Vagina (tissue), 2 donors: ENCODE results near the gene CCDC88C. TPM values are rescaled to one million over a fixed set of nuclear protein-coding genes. Genes with fewer than 3 reads are reported as not detected.

ENCODE experiments used
- DNase-seq, 2 donors: peaks; one replicate each; pipeline ENCODE4 v3.0.0-alpha.2; 2017; ENCODE audit errors: extremely low spot score in 2 of 2
- H3K27ac ChIP-seq: fragments of 200-600 bp; sonication (generic); one replicate; pipeline ENCODE4 v1.5.1; 2019
- H3K27me3 ChIP-seq: fragments of 200-600 bp; sonication (generic); one replicate; pipeline ENCODE4 v1.5.1; 2019
- H3K36me3 ChIP-seq, 2 donors: fragments of 200-600 bp; sonication (generic); one replicate each; pipeline ENCODE4 v1.5.1; 2017 to 2019
- H3K4me1 ChIP-seq: fragments of 200-600 bp; sonication (generic); one replicate; pipeline ENCODE4 v1.5.1; 2019
- H3K4me3 ChIP-seq, 2 donors: fragments of 200-600 bp; sonication (generic); 1 replicate in 1 of 2; 2 replicates in 1 of 2; pipeline ENCODE4 v1.5.1; 2016 to 2019
- H3K9me3 ChIP-seq: fragments of 200-600 bp; sonication (generic); one replicate; pipeline ENCODE4 v1.5.1; 2019
- POLR2A ChIP-seq, 2 donors: fragments of 450-650 bp; IDR thresholded peaks; one replicate each; pipeline ENCODE4 v1.6.1; 2017; ENCODE audit warnings: antibody characterized with exemption in 2 of 2, mild to moderate bottlenecking in 2 of 2, moderate library complexity in 2 of 2
- POLR2AphosphoS5 ChIP-seq, 2 donors: sonication (generic); formaldehyde crosslinking; IDR thresholded peaks; one replicate each; pipeline ENCODE4 v1.9.0; 2017; ENCODE audit warnings: antibody characterized with exemption in 2 of 2, mild to moderate bottlenecking in 2 of 2, low read depth in 1 of 2; ENCODE audit not compliant: insufficient read depth in 1 of 2
- intact Hi-C: fragments of 100-400 bp; cut with DNase I; formaldehyde crosslinking; loops from one replicate; pipeline ENCODE4 v1.15.1; 2023
- total RNA-seq: library from RNA; depleted of rRNA; stranded (reverse); fragments of >200 nt; gene quantifications from one replicate; pipeline ENCODE4 v1.2.3, GENCODE V29; 2016
- TF ChIP-seq, protein P1 (sequence below), 3 experiments: fragments of 450-650 bp in 2 of 3; fragments of 200-600 bp in 1 of 3; sonication (generic) in 1 of 3; IDR thresholded peaks; one replicate each; pipeline ENCODE4 v1.5.1; 2017 to 2019; ENCODE audit warnings: antibody characterized with exemption in 3 of 3, mild to moderate bottlenecking in 2 of 3, moderate library complexity in 2 of 3

Gene CCDC88C
- total RNA-seq, 1 donor from 2014 or later: 42.2 TPM

DNA sequence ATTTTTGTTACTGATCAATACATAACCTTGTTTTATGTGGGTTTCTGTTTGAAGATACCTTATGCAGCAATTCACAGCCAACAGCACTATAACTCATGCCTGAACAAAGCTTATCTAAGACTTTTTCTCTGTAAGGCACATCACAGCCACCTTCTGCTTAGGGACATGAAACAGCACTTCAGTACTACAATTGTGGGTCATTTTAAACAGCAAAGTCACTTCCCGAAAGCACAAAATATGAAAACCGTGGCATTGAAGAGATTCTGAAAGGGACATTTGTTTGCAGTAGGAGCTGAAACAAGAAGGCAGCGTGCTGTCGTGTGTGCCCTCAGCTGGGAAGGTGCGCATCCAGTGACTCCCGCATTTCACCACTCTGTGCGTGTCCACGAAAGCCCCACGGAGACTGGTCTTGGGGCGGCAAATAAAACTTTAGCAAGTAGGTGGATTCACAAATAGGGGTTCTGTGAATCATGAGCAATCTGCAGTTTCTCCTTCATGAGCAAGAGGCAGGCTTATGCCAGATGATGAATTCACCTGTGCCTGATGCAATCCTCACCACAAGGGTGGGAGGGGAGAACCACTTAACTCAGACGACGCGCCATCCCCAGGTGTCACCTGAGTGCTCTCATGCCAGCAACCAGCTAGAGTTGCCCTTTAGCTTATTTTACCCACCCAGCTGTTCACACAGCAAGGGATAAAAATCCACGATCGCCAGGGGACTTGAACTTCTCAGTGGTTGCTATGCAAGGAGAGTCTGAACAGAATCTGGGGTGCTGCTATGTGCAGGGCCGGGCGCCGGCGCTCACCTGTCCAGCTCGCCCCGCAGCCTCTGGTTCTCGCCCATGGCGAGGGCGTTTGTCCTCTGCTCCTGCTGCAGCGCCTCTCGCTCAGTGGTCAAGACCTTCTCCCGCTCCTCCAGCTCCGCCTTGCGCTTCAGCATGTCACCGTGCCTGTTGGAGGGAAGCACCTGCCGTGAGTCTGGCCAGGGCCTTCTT lies 118.2 kb downstream of the CCDC88C start:
- Histone ChIP-seq H3K4me1 (peaks cover 6% of the 10 kb centered on the region), H3K36me3 (peaks cover 0 to 6% of the 10 kb centered on the region in 2 donors), H3K9me3 (no peaks in the 10 kb centered on the region), H3K27ac (no peak overlapping the region), H3K4me3 (no peak overlapping the region), H3K27me3 (no peaks in the 10 kb centered on the region)
- no peak for DNase-seq
- TF ChIP-seq POLR2AphosphoS5 (IDR thresholded peaks at IDR 0.05; ENCODE audit: insufficient read depth in 1 of 2, low read depth in 1 of 2): no peak
- TF ChIP-seq POLR2A (IDR thresholded peaks at IDR 0.05): no peak
- TF ChIP-seq, protein P1, sequence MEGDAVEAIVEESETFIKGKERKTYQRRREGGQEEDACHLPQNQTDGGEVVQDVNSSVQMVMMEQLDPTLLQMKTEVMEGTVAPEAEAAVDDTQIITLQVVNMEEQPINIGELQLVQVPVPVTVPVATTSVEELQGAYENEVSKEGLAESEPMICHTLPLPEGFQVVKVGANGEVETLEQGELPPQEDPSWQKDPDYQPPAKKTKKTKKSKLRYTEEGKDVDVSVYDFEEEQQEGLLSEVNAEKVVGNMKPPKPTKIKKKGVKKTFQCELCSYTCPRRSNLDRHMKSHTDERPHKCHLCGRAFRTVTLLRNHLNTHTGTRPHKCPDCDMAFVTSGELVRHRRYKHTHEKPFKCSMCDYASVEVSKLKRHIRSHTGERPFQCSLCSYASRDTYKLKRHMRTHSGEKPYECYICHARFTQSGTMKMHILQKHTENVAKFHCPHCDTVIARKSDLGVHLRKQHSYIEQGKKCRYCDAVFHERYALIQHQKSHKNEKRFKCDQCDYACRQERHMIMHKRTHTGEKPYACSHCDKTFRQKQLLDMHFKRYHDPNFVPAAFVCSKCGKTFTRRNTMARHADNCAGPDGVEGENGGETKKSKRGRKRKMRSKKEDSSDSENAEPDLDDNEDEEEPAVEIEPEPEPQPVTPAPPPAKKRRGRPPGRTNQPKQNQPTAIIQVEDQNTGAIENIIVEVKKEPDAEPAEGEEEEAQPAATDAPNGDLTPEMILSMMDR (IDR thresholded peaks at IDR 0.05): no peak
- intact Hi-C loops: no loop called here

DNA sequence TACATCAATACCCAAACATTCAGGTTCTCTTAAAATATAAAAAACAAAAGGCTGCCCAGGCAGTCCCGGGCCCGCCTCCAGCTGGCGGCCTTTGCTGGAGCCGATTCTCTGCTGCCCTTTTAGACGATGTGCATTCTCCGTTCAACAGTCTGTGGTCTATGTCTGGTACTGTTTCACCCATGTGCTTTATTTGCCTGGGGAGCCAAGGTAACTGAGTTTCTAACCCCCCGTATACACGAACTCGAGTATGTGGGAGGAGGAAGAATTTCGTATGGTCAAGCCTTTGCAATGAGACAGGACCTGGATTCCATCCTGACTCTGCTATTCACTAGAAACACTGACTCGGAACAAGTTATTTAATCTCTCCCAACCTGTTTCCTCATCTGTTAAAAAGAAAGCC lies 119.0 kb downstream of the CCDC88C start:
- H3K4me3 ChIP-seq: no peak overlapping the region
- peaks cover 4% of the 10 kb centered on the region for H3K4me1 ChIP-seq
- TF ChIP-seq, protein P1 (IDR thresholded peaks at IDR 0.05): no peak
- TF ChIP-seq POLR2AphosphoS5 (IDR thresholded peaks at IDR 0.05; ENCODE audit: insufficient read depth in 1 of 2, low read depth in 1 of 2) (no peak), POLR2A (IDR thresholded peaks at IDR 0.05) (no peak)
- no peaks in the 10 kb centered on the region for H3K27me3 ChIP-seq
- no peak overlapping the region for H3K27ac ChIP-seq
- intact Hi-C loops: no loop called here
- peaks cover 0 to 6% of the 10 kb centered on the region in 2 donors for H3K36me3 ChIP-seq
- no peaks in the 10 kb centered on the region for H3K9me3 ChIP-seq
- no peak for DNase-seq

DNA sequence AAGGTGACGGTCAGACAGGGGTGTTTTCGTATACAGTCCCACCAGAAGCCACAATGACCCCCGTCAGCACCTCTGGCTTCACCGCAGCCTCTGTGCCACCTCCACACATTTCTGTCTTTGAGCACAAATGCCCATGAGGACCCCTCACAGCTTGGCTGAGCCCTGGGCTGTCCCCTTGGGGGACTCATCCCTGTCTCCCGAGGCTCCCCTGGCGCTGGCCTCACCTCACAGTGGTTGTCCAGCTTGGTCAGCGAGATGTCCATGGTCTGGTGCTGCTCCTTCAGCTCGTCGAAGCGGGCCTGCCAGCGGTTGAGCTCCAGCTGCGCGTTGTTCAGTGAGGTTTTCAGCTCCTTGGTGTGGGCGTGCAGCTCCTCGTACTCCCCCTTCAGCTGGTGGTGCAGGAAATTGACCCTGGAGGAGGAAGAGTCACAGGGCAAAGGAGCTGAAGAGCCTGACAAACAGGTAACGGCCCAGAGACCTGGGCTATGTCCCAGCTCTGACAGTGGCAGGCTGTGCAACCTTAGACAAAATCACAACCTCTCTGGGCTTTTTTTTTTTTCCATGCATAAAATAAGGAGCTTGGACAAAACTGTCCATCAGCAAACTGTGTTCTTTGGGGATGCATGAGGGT lies 120.4 kb downstream of the CCDC88C start:
- Histone ChIP-seq H3K4me3 (no peak overlapping the region), H3K27ac (no peak overlapping the region), H3K36me3 (peaks cover 0 to 6% of the 10 kb centered on the region in 2 donors), H3K4me1 (no peaks in the 10 kb centered on the region), H3K27me3 (no peaks in the 10 kb centered on the region), H3K9me3 (no peaks in the 10 kb centered on the region)
- no peak for DNase-seq
- no peak for TF ChIP-seq POLR2AphosphoS5 (IDR thresholded peaks at IDR 0.05; ENCODE audit: insufficient read depth in 1 of 2, low read depth in 1 of 2)
- no peak for TF ChIP-seq POLR2A (IDR thresholded peaks at IDR 0.05)
- TF ChIP-seq, protein P1 (IDR thresholded peaks at IDR 0.05): no peak
- intact Hi-C loops: no loop called here

DNA sequence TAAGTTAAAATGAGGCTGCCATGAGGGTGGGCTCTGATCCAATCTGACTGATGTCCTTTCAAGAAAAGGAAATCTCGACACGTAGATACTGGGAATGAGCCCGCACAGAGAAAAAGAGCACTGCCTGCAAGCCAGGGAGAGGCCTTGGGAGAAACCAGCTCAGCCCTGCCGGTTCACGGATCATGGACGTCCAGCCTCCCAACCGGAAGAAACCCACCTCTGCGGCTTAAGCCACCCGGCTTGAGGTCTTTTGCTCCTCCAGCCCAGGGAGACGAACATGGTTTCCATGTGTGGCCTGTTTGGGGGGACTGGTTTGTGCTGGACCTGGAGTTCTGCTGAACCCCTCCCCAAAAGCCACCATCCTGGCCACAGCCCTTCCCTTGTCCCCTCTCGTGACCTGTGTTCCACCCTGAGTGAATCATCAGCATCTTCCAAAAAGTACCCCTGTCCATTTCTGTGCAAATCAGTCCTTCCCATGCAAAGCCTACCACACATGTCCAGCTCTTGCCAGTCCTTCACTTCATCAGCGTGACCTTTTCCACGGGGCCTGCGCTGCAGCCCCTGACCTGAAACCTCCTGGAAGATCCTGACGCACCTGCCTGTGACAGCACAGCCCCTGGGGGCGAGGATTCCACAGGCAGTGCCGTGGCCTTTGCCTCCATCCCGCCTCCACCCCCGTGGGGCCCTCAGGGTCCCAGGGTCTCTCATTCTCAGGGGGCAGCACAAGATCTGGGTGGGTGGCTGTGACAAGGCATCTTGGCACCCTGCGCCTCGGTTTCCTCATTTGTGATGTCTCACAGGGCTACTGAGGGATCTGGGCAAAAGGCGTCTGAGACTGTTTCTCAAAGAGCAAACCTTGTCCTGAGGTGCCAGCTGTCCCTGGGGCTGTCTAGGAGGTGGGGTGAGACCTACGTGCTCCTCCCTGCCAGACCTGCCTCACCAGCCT lies 121.5 kb downstream of the CCDC88C start:
- Histone ChIP-seq H3K4me1 (no peaks in the 10 kb centered on the region), H3K27me3 (no peaks in the 10 kb centered on the region), H3K9me3 (no peaks in the 10 kb centered on the region), H3K4me3 (no peak overlapping the region), H3K36me3 (peaks cover 0 to 6% of the 10 kb centered on the region in 2 donors), H3K27ac (no peak overlapping the region)
- no peak for TF ChIP-seq POLR2AphosphoS5 (IDR thresholded peaks at IDR 0.05; ENCODE audit: insufficient read depth in 1 of 2, low read depth in 1 of 2)
- no peak for TF ChIP-seq POLR2A (IDR thresholded peaks at IDR 0.05)
- TF ChIP-seq, protein P1 (IDR thresholded peaks at IDR 0.05): no peak
- intact Hi-C loops: no loop called here
- DNase-seq: no peak
